ENCODE data around the gene AOC1.

DNA sequence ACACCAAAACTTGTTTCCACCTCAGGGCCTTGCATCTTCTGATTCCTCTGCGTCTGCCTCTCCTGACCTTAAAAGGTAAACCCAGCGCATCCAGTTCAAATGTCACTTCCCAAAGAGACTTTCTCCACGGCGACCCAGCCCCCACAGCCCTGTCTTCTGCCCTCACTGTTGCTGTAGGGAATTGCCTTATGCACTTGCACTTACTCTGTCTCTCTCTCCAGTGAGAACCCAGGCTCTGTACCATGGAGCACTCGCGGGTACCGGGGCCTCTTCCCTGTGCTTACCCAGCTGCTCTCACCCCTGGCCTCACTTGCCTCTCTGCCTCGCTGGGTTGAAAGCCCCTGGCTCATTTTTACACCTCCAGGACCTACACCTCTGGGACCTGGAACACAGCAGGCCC, 48.4 kb downstream of the AOC1 start:
- TF ChIP-seq, protein P1, sequence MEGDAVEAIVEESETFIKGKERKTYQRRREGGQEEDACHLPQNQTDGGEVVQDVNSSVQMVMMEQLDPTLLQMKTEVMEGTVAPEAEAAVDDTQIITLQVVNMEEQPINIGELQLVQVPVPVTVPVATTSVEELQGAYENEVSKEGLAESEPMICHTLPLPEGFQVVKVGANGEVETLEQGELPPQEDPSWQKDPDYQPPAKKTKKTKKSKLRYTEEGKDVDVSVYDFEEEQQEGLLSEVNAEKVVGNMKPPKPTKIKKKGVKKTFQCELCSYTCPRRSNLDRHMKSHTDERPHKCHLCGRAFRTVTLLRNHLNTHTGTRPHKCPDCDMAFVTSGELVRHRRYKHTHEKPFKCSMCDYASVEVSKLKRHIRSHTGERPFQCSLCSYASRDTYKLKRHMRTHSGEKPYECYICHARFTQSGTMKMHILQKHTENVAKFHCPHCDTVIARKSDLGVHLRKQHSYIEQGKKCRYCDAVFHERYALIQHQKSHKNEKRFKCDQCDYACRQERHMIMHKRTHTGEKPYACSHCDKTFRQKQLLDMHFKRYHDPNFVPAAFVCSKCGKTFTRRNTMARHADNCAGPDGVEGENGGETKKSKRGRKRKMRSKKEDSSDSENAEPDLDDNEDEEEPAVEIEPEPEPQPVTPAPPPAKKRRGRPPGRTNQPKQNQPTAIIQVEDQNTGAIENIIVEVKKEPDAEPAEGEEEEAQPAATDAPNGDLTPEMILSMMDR (IDR thresholded peaks at IDR 0.05): no peak
- no peak for TF ChIP-seq POLR2A (IDR thresholded peaks at IDR 0.05)
